Measurements from ENCODE around the gene STK33. TPM values are rescaled to one million over a fixed set of nuclear protein-coding genes. Genes with fewer than 3 reads are reported as not detected.

STK33 gene
- polyA plus RNA-seq, 1 donor from 2014 or later: 13.9 TPM

GRCh38 chr11:8573777-8574176, 20.3 kb downstream of the STK33 start:
- no peaks in the 10 kb centered on the region for H3K79me2 ChIP-seq (replicated peaks; ENCODE audit: insufficient read depth, low read length)
- H3F3A ChIP-seq (ENCODE audit: insufficient read depth, low read length, poor library complexity, severe bottlenecking): no peaks in the 10 kb centered on the region
- no peak overlapping the region for H2AFZ ChIP-seq (ENCODE audit: low read depth, low read length)
- H3K27me3 ChIP-seq (ENCODE audit: insufficient read depth, low read depth, low read length): no peaks in the 10 kb centered on the region
- H3K9me2 ChIP-seq (ENCODE audit: insufficient read depth, low read length): no peaks in the 10 kb centered on the region
- H3K9me3 ChIP-seq (ENCODE audit: low read length): no peaks in the 10 kb centered on the region
- TF ChIP-seq MXI1 (conservative IDR thresholded peaks at IDR 0.05; ENCODE audit: poor library complexity, severe bottlenecking) (no peak), CTCF (IDR thresholded peaks at IDR 0.05; ENCODE audit: poor library complexity, severe bottlenecking) (no peak), EP300 (conservative IDR thresholded peaks at IDR 0.05; ENCODE audit: poor library complexity, severe bottlenecking) (no peak), EZH2 (IDR thresholded peaks at IDR 0.05; ENCODE audit: borderline replicate concordance, insufficient read depth, low read length, poor library complexity, severe bottlenecking) (no peak), REST (IDR thresholded peaks at IDR 0.05; ENCODE audit: borderline replicate concordance) (no peak), POLR2AphosphoS5 (IDR thresholded peaks at IDR 0.05) (no peak), TAF1 (IDR thresholded peaks at IDR 0.05; ENCODE audit: low read depth) (no peak), SMC3 (conservative IDR thresholded peaks at IDR 0.05; ENCODE audit: poor library complexity) (no peak), RAD21 (conservative IDR thresholded peaks at IDR 0.05) (no peak)
- no peak overlapping the region for H3K4me2 ChIP-seq (ENCODE audit: low read length)
- no peak overlapping the region for H3K27ac ChIP-seq (ENCODE audit: low read length)
- H3K36me3 ChIP-seq (ENCODE audit: insufficient read depth, low read length): no peaks in the 10 kb centered on the region
- no peaks in the 10 kb centered on the region for H4K20me1 ChIP-seq (ENCODE audit: insufficient read depth)
- H3K4me3 ChIP-seq (ENCODE audit: low read length): no peak overlapping the region
- no peak overlapping the region for H3K9ac ChIP-seq (ENCODE audit: low read length)

GRCh38 chr11:8567602-8568198, 26.3 kb downstream of the STK33 start:
- Histone ChIP-seq H3F3A (ENCODE audit: insufficient read depth, low read length, poor library complexity, severe bottlenecking) (no peaks in the 10 kb centered on the region), H3K9me3 (ENCODE audit: low read length) (no peaks in the 10 kb centered on the region), H3K9me2 (ENCODE audit: insufficient read depth, low read length) (no peaks in the 10 kb centered on the region), H3K9ac (ENCODE audit: low read length) (no peak overlapping the region), H3K27me3 (ENCODE audit: insufficient read depth, low read depth, low read length) (no peaks in the 10 kb centered on the region), H4K20me1 (ENCODE audit: insufficient read depth) (no peaks in the 10 kb centered on the region), H3K4me3 (ENCODE audit: low read length) (no peak overlapping the region), H3K36me3 (ENCODE audit: insufficient read depth, low read length) (no peaks in the 10 kb centered on the region), H3K4me2 (ENCODE audit: low read length) (no peak overlapping the region), H3K79me2 (replicated peaks; ENCODE audit: insufficient read depth, low read length) (no peaks in the 10 kb centered on the region), H2AFZ (ENCODE audit: low read depth, low read length) (no peak overlapping the region), H3K27ac (ENCODE audit: low read length) (no peak overlapping the region)
- TF ChIP-seq EZH2 (IDR thresholded peaks at IDR 0.05; ENCODE audit: borderline replicate concordance, insufficient read depth, low read length, poor library complexity, severe bottlenecking) (no peak), RAD21 (conservative IDR thresholded peaks at IDR 0.05) (no peak), REST (IDR thresholded peaks at IDR 0.05; ENCODE audit: borderline replicate concordance) (no peak), SMC3 (conservative IDR thresholded peaks at IDR 0.05; ENCODE audit: poor library complexity) (no peak), POLR2AphosphoS5 (IDR thresholded peaks at IDR 0.05) (no peak), CTCF (IDR thresholded peaks at IDR 0.05; ENCODE audit: poor library complexity, severe bottlenecking) (no peak), EP300 (conservative IDR thresholded peaks at IDR 0.05; ENCODE audit: poor library complexity, severe bottlenecking) (no peak), MXI1 (conservative IDR thresholded peaks at IDR 0.05; ENCODE audit: poor library complexity, severe bottlenecking) (no peak), TAF1 (IDR thresholded peaks at IDR 0.05; ENCODE audit: low read depth) (no peak)

Data from neural cell (in vitro differentiated cells).